Mammary epithelial cell (primary cell): ENCODE results near the gene KSR1.

Experiments used
- EZH2 ChIP-seq: IDR thresholded peaks from 2 replicates; pipeline ENCODE4 v1.6.1; 2012; ENCODE audit warnings: low read length, inconsistent platforms, borderline replicate concordance
- TF ChIP-seq, protein P1 (sequence below), 2 donors: IDR thresholded peaks in 1 of 2; conservative IDR thresholded peaks in 1 of 2; 2 replicates each; pipeline ENCODE4 v1.5.1; 2011 to 2012; ENCODE audit warnings: inconsistent platforms in 2 of 2, low read length in 2 of 2, mild to moderate bottlenecking in 2 of 2, control low read depth in 1 of 2, low read depth in 1 of 2; ENCODE audit not compliant: insufficient read depth in 1 of 2; ENCODE audit errors: extremely low read depth in 1 of 2

DNA sequence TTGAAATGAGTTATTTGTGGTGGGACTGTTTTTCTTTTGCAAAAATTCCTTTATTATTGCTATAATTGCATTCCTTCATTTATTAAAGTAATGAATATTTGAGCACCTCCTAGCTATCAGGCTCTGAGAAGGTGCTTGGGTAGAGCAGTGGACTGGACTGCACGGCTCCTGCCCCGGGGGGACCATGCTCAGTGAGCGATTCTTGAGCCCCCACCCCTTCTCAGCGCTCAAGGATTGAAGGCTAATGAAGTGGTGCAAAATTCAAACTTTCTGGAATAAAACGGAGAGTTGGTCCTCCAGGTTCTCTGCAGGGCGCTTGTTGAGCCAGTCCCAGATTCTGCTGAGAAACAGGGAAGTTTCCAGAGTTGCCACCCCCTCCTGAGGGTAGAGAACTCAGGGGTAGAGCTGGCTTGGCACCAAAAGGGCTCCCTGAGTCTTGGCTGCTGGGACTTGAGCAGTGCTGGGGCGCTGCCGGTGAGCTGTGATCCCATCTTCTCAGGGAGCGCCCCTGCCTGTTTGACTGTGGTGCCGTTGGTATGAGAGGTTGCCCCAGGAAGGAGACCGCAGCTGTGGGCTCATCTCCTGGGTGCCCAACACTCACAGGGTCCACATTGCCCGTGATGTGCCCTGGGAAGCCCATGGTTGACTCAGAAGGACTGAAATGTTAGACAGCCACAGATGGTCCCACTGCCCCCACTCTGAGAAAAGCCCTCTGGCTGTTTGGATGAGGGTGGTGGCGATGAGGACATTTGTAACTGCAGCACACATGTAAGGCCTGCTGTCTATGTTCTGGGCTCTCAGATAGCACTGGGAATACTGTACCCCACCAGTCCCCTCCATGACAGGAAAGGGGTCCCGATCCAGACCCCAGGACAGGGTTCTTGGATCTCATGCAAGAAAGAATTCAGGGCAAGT is 20.0 kb downstream of the KSR1 start:
- TF ChIP-seq, protein P1, sequence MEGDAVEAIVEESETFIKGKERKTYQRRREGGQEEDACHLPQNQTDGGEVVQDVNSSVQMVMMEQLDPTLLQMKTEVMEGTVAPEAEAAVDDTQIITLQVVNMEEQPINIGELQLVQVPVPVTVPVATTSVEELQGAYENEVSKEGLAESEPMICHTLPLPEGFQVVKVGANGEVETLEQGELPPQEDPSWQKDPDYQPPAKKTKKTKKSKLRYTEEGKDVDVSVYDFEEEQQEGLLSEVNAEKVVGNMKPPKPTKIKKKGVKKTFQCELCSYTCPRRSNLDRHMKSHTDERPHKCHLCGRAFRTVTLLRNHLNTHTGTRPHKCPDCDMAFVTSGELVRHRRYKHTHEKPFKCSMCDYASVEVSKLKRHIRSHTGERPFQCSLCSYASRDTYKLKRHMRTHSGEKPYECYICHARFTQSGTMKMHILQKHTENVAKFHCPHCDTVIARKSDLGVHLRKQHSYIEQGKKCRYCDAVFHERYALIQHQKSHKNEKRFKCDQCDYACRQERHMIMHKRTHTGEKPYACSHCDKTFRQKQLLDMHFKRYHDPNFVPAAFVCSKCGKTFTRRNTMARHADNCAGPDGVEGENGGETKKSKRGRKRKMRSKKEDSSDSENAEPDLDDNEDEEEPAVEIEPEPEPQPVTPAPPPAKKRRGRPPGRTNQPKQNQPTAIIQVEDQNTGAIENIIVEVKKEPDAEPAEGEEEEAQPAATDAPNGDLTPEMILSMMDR (conservative IDR thresholded peaks at IDR 0.05 in 1 of 2, IDR thresholded peaks at IDR 0.05 in 1 of 2; ENCODE audit: extremely low read depth in 1 of 2, insufficient read depth in 1 of 2, low read depth in 1 of 2, low read length in 2 of 2) = no peak
- no peak for TF ChIP-seq EZH2
